ENCODE data around the gene CXCR6. TPM values are rescaled to one million over a fixed set of nuclear protein-coding genes. Genes with fewer than 3 reads are reported as not detected.

CXCR6 gene
- total and polyA plus RNA-seq, 2 donors (not counting 1 experiment from before 2014, with no cell fraction given), result not detected

DNA sequence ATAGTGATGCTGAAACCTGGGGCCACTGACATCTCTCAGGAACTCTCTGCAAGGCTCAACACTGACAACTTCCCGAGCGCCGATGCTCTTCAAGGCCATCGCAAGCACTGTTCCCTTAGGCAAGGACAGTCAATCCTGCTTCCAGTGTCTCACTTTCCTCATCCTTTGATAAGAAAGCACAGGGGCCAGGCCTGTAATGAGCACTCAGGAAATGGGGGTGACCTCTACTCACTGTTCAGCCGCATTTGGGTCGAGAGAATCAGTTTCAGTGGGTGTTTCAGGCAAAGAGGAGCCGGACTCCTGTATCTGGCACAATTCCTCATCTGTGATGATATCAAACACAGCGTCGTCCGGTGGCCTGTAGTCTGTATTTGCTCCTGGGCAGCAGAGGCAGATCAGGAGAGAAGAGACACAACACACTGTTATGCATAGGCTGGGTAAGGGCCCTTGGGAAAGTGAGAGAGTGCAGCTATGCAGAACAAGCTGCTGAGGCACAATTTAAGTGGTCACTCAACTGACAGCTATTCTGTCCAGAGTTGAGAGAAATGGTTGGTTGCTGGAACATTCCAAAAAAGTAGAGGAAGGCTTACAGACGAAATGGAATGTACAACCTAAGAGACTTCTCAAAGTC lies 11.9 kb downstream of the CXCR6 start:
- no peak overlapping the region for H3K4me2 ChIP-seq (ENCODE audit: extremely low read depth, insufficient read depth, low read length)
- no peaks in the 10 kb centered on the region for H4K20me1 ChIP-seq (ENCODE audit: control insufficient read depth, extremely low read depth, insufficient read depth, low read length)
- H3K4me1 ChIP-seq (ENCODE audit: control insufficient read depth, extremely low read depth, insufficient read depth, low read length), result no peaks in the 10 kb centered on the region
- no peak for DNase-seq (ENCODE audit: low read depth in 2 of 2)
- no peaks in the 10 kb centered on the region for H3K9me3 ChIP-seq (ENCODE audit: control insufficient read depth, insufficient read depth, low read depth, low read length)
- no peak overlapping the region for H3K27ac ChIP-seq (ENCODE audit: insufficient read depth, low read length)
- no peak overlapping the region for H3K4me3 ChIP-seq (replicated peaks in 1 of 4; ENCODE audit: control extremely low read depth in 1 of 4, insufficient read depth in 1 of 4, low read depth in 3 of 4, low read length in 4 of 4)
- no peak overlapping the region for H3K9ac ChIP-seq (ENCODE audit: insufficient read depth, low read length)
- H3K79me2 ChIP-seq (ENCODE audit: control insufficient read depth, insufficient read depth, low read length), result no peaks in the 10 kb centered on the region
- no peaks in the 10 kb centered on the region for H3K27me3 ChIP-seq (ENCODE audit: control insufficient read depth, insufficient read depth, low read length)
- TF ChIP-seq, protein P1, sequence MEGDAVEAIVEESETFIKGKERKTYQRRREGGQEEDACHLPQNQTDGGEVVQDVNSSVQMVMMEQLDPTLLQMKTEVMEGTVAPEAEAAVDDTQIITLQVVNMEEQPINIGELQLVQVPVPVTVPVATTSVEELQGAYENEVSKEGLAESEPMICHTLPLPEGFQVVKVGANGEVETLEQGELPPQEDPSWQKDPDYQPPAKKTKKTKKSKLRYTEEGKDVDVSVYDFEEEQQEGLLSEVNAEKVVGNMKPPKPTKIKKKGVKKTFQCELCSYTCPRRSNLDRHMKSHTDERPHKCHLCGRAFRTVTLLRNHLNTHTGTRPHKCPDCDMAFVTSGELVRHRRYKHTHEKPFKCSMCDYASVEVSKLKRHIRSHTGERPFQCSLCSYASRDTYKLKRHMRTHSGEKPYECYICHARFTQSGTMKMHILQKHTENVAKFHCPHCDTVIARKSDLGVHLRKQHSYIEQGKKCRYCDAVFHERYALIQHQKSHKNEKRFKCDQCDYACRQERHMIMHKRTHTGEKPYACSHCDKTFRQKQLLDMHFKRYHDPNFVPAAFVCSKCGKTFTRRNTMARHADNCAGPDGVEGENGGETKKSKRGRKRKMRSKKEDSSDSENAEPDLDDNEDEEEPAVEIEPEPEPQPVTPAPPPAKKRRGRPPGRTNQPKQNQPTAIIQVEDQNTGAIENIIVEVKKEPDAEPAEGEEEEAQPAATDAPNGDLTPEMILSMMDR (conservative IDR thresholded peaks at IDR 0.05 in 1 of 2, IDR thresholded peaks at IDR 0.05 in 1 of 2; ENCODE audit: low read depth in 1 of 2, low read length in 2 of 2), result no peak
- TF ChIP-seq EZH2 (IDR thresholded peaks at IDR 0.05; ENCODE audit: low read length, missing control alignments), result no peak
- peaks cover 35% of the 10 kb centered on the region for H3K36me3 ChIP-seq (ENCODE audit: control insufficient read depth, insufficient read depth, low read length)
- H2AFZ ChIP-seq (ENCODE audit: low read length), result no peak overlapping the region

DNA sequence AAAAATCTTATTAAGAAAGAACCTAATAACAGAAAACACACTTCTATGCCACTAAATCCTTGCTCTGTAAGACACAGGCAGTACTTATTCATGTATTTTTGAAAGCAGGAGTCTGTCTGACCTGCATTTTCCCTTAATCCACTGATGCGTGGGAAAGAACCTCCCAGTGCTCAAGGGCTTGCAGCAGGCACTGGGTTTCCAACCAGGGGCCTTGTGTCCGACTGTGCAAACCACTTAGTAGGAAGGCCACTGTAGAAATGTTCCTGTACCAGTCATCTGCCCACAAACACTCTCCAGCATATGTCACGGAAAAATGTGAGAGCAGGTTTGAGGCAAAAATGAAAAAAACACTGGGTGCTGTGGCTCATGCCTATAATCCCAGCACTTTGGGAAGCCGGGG lies 12.4 kb downstream of the CXCR6 start:
- H3K4me1 ChIP-seq (ENCODE audit: control insufficient read depth, extremely low read depth, insufficient read depth, low read length), result no peaks in the 10 kb centered on the region
- H3K79me2 ChIP-seq (ENCODE audit: control insufficient read depth, insufficient read depth, low read length), result no peaks in the 10 kb centered on the region
- DNase-seq (ENCODE audit: low read depth in 2 of 2), result no peak
- no peaks in the 10 kb centered on the region for H4K20me1 ChIP-seq (ENCODE audit: control insufficient read depth, extremely low read depth, insufficient read depth, low read length)
- no peak overlapping the region for H2AFZ ChIP-seq (ENCODE audit: low read length)
- no peak overlapping the region for H3K4me3 ChIP-seq (replicated peaks in 1 of 4; ENCODE audit: control extremely low read depth in 1 of 4, insufficient read depth in 1 of 4, low read depth in 3 of 4, low read length in 4 of 4)
- no peak overlapping the region for H3K27ac ChIP-seq (ENCODE audit: insufficient read depth, low read length)
- H3K9ac ChIP-seq (ENCODE audit: insufficient read depth, low read length), result no peak overlapping the region
- no peaks in the 10 kb centered on the region for H3K27me3 ChIP-seq (ENCODE audit: control insufficient read depth, insufficient read depth, low read length)
- TF ChIP-seq, protein P1 (conservative IDR thresholded peaks at IDR 0.05 in 1 of 2, IDR thresholded peaks at IDR 0.05 in 1 of 2; ENCODE audit: low read depth in 1 of 2, low read length in 2 of 2), result no peak
- TF ChIP-seq EZH2 (IDR thresholded peaks at IDR 0.05; ENCODE audit: low read length, missing control alignments), result no peak
- H3K36me3 ChIP-seq (ENCODE audit: control insufficient read depth, insufficient read depth, low read length), result peaks cover 32% of the 10 kb centered on the region
- H3K4me2 ChIP-seq (ENCODE audit: extremely low read depth, insufficient read depth, low read length), result no peak overlapping the region
- H3K9me3 ChIP-seq (ENCODE audit: control insufficient read depth, insufficient read depth, low read depth, low read length), result no peaks in the 10 kb centered on the region

DNA sequence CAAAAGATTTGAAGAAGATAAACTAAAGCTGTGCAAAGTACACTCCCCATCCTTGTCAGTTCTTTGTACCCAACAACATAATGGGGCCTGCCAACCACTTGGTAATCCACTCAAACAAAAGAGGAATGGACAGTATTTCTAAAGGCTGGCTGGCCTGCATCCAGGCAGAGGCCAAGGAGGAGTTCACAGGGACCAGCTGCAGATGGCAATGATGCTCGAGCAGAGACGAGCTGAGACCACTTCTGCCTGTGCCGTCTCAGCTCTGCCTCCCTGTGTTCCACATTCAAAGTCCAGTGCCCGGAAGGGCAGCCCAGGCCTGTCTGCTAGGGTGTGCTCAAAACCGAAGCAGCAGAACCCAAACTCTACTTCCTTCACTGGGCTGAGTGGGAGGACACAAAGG lies 14.3 kb downstream of the CXCR6 start:
- no peaks in the 10 kb centered on the region for H4K20me1 ChIP-seq (ENCODE audit: control insufficient read depth, extremely low read depth, insufficient read depth, low read length)
- H3K9ac ChIP-seq (ENCODE audit: insufficient read depth, low read length), result no peak overlapping the region
- no peak overlapping the region for H3K27ac ChIP-seq (ENCODE audit: insufficient read depth, low read length)
- H3K36me3 ChIP-seq (ENCODE audit: control insufficient read depth, insufficient read depth, low read length), result peaks cover 29% of the 10 kb centered on the region
- no peaks in the 10 kb centered on the region for H3K9me3 ChIP-seq (ENCODE audit: control insufficient read depth, insufficient read depth, low read depth, low read length)
- no peaks in the 10 kb centered on the region for H3K4me1 ChIP-seq (ENCODE audit: control insufficient read depth, extremely low read depth, insufficient read depth, low read length)
- no peak overlapping the region for H2AFZ ChIP-seq (ENCODE audit: low read length)
- no peaks in the 10 kb centered on the region for H3K27me3 ChIP-seq (ENCODE audit: control insufficient read depth, insufficient read depth, low read length)
- H3K79me2 ChIP-seq (ENCODE audit: control insufficient read depth, insufficient read depth, low read length), result no peaks in the 10 kb centered on the region
- H3K4me3 ChIP-seq (replicated peaks in 1 of 4; ENCODE audit: control extremely low read depth in 1 of 4, insufficient read depth in 1 of 4, low read depth in 3 of 4, low read length in 4 of 4), result no peak overlapping the region
- no peak for DNase-seq (ENCODE audit: low read depth in 2 of 2)
- H3K4me2 ChIP-seq (ENCODE audit: extremely low read depth, insufficient read depth, low read length), result no peak overlapping the region
- TF ChIP-seq EZH2 (IDR thresholded peaks at IDR 0.05; ENCODE audit: low read length, missing control alignments), result no peak
